Prostate gland (tissue), 2 donors: ENCODE data around the gene ADARB1. TPM values are rescaled to one million over a fixed set of nuclear protein-coding genes. Genes with fewer than 3 reads are reported as not detected.

Source experiments
- DNase-seq: peaks from one replicate; pipeline ENCODE4 v3.0.0-alpha.2; 2019; ENCODE audit warnings: low spot score
- H3K27ac ChIP-seq, 2 donors: fragments of 200-600 bp; sonication (generic); 2 replicates each; pipeline ENCODE4 v1.5.1; 2017 to 2019
- H3K27me3 ChIP-seq: fragments of 200-600 bp; sonication (generic); replicated peaks from 2 replicates; pipeline ENCODE4 v1.5.1; 2019; ENCODE audit not compliant: insufficient read depth
- H3K36me3 ChIP-seq, 2 donors: fragments of 200-600 bp; sonication (generic); 1 replicate in 1 of 2; 2 replicates in 1 of 2; pipeline versions ENCODE4 v1.5.1 to v1.8.1; 2017 to 2019
- H3K4me1 ChIP-seq: fragments of 200-600 bp; sonication (generic); replicated peaks from 2 replicates; pipeline ENCODE4 v1.5.1; 2019
- H3K4me3 ChIP-seq, 2 donors: fragments of 200-600 bp; sonication (generic); 2 replicates each; pipeline ENCODE4 v1.5.1; 2017 to 2019
- H3K9me3 ChIP-seq: fragments of 200-600 bp; sonication (generic); 2 replicates; pipeline ENCODE4 v1.5.1; 2017
- POLR2A ChIP-seq: fragments of 450-650 bp; IDR thresholded peaks from one replicate; pipeline ENCODE4 v1.6.1; 2016; ENCODE audit warnings: antibody characterized with exemption, mild to moderate bottlenecking
- POLR2AphosphoS5 ChIP-seq: sonication (generic); formaldehyde crosslinking; IDR thresholded peaks from one replicate; pipeline ENCODE4 v1.6.1; 2017; ENCODE audit warnings: antibody characterized with exemption
- WGBS: methylation state at CpG from one replicate; pipeline ENCODE4 v1.1.5; 2018; 5-methylcytosine and 5-hydroxymethylcytosine counted together
- intact Hi-C: fragments of 100-400 bp; cut with DNase I; formaldehyde crosslinking; loops from one replicate; pipeline ENCODE4 v1.14.2; 2022
- total RNA-seq, 2 donors: library from RNA; depleted of rRNA; stranded (reverse); fragments of >200 nt; gene quantifications; one replicate each; pipeline ENCODE4 v1.1.0, GENCODE V29; 2016
- TF ChIP-seq, protein P1 (sequence below), 4 experiments: fragments of 200-600 bp in 2 of 4; fragments of 450-650 bp in 2 of 4; sonication (generic) in 2 of 4; IDR thresholded peaks; 1 replicate in 3 of 4; 2 replicates in 1 of 4; pipeline ENCODE4 v1.5.1; 2016 to 2019; ENCODE audit warnings: antibody characterized with exemption in 4 of 4, mild to moderate bottlenecking in 2 of 4, moderate library complexity in 2 of 4

The ADARB1 gene
- total RNA-seq, 2 donors from 2014 or later = 21.0 to 30.9 TPM

GRCh38 chr21:45108808-45109781 is 34.7 kb downstream of the ADARB1 start:
- no peak for TF ChIP-seq POLR2A
- TF ChIP-seq, protein P1, sequence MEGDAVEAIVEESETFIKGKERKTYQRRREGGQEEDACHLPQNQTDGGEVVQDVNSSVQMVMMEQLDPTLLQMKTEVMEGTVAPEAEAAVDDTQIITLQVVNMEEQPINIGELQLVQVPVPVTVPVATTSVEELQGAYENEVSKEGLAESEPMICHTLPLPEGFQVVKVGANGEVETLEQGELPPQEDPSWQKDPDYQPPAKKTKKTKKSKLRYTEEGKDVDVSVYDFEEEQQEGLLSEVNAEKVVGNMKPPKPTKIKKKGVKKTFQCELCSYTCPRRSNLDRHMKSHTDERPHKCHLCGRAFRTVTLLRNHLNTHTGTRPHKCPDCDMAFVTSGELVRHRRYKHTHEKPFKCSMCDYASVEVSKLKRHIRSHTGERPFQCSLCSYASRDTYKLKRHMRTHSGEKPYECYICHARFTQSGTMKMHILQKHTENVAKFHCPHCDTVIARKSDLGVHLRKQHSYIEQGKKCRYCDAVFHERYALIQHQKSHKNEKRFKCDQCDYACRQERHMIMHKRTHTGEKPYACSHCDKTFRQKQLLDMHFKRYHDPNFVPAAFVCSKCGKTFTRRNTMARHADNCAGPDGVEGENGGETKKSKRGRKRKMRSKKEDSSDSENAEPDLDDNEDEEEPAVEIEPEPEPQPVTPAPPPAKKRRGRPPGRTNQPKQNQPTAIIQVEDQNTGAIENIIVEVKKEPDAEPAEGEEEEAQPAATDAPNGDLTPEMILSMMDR (IDR thresholded peaks at IDR 0.05) = no peak
- no peak for TF ChIP-seq POLR2AphosphoS5
- Histone ChIP-seq H3K4me1 (peaks cover 16% of the 10 kb centered on the region), H3K36me3 (no peaks in the 10 kb centered on the region), H3K27ac (no peak overlapping the region), H3K4me3 (no peak overlapping the region), H3K27me3 (no peaks in the 10 kb centered on the region), H3K9me3 (no peaks in the 10 kb centered on the region)
- intact Hi-C loops = no loop called here
- DNase-seq = no peak
- 89% methylated on average over 44 of the region's 44 CpGs for WGBS

DNA sequence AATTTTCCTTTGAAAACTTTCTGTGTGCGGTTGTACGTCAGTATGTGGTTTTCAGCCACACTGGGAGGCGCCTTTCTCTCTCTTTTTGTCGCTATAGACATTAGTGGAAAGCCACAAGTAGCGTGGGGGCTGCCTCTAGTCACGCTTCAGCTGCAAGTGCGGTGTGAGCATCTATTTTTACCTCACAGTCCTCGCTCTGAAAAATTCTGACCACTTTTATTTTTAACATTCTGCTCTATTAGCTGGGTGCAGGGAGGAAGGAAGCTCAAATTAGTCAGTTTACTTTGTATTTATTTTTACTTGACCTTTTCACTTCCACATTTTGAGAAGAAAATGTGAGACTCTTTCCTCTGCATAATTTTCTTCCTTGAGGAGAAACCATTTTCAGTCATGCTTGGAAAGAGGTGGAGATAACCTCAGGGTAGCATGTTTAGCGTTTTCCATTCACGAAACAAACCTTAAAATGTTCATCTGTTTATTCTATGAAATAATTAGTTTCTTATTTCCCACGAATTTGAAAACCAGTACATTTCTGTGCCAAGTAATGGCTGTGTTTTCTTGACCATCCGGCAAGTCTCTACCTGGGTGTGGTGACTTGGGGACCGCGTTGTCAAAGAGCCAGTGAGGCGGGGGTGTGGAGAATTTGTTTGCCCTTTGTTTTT is 35.6 kb downstream of the ADARB1 start:
- H3K27ac ChIP-seq = no peak overlapping the region
- no peaks in the 10 kb centered on the region for H3K9me3 ChIP-seq

DNA sequence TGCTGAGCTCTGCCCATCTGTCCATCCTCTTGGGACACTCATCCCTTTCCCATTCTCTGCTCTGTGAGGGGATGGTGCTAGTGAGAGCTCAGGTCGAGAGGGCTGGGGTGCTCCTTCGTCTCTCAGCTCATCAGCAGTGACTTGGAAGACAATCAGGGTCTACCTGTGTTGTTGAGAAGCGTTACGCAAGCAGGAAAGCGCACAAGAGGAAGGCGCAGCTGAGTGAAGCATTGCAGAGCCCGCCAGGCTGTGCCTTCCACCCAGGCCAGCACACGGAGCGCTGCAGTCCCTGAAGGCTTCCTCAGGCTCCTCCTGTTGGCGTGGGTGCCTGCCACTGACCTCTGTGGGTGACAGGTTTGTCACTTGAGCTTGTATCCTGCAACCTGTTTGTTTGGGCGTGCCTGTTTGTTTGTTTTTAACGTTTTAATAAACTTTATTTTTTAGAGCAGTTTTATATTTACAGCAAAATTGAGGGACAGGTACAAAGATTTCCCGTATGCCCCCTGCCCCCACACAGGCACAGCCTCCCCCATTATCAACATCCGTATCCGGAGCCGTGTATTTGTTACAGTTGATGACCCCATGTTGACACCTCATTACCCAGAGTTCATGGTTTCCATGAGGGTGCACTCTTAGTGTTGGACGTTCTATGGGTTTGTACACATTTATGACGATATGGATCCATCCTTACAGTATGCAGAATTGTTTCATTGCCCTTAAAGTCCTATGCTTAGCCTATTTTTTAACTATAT is 36.7 kb downstream of the ADARB1 start:
- TF ChIP-seq POLR2A (no peak), POLR2AphosphoS5 (no peak)
- TF ChIP-seq, protein P1 (IDR thresholded peaks at IDR 0.05) = no peak
- no peaks in the 10 kb centered on the region for H3K27me3 ChIP-seq
- H3K9me3 ChIP-seq = no peaks in the 10 kb centered on the region
- no peak overlapping the region for H3K4me3 ChIP-seq
- peaks cover 3% of the 10 kb centered on the region for H3K4me1 ChIP-seq
- H3K27ac ChIP-seq = no peak overlapping the region
- 85% methylated on average over 18 of the region's 18 CpGs for WGBS
- intact Hi-C loops = loop anchor here (5.0 kb wide), 1 partner anchor 39 kb away; the partner anchor contains the start of gene ADARB1
- no peaks in the 10 kb centered on the region for H3K36me3 ChIP-seq
- DNase-seq = no peak

More for the DNA sequence above, 35.6 kb downstream of the ADARB1 start:
- peaks cover 8% of the 10 kb centered on the region for H3K4me1 ChIP-seq
- no peaks in the 10 kb centered on the region for H3K27me3 ChIP-seq
- no peak for TF ChIP-seq POLR2AphosphoS5
- TF ChIP-seq, protein P1 (IDR thresholded peaks at IDR 0.05) = no peak
- TF ChIP-seq POLR2A = no peak
- DNase-seq = no peak
- H3K36me3 ChIP-seq = no peaks in the 10 kb centered on the region
- 72% methylated on average over 15 of the region's 15 CpGs for WGBS
- no peak overlapping the region for H3K4me3 ChIP-seq
- intact Hi-C loops = loop anchor here (5.0 kb wide), 1 partner anchor 38 kb away; the partner anchor contains the start of gene ADARB1

DNA sequence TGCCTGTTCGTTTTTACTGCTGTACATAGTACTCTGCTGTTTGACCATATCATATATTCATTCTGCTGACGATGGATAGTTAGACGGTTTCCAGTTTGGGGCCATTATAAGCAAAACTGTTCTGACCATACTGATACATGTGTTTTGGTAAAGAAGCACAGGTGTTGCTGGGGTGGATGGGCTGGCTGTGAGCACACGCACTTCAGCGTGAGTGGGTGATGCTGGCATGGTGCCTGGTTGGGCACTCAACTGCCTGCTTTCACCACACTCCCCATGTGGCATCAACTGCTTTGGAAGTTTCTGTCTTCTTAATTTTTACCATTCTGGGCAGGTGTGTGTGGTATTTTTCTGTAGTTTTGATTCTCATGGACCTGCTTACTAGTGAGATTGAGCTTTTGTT is 37.3 kb downstream of the ADARB1 start:
- intact Hi-C loops = loop anchor here (5.0 kb wide), 1 partner anchor 39 kb away; the partner anchor contains the start of gene ADARB1
- H3K27ac ChIP-seq = no peak overlapping the region
- 78% methylated on average over 5 of the region's 5 CpGs for whole genome bisulfite sequencing
- no peak for DNase-seq
- no peaks in the 10 kb centered on the region for H3K27me3 ChIP-seq
- no peaks in the 10 kb centered on the region for H3K4me1 ChIP-seq
- no peaks in the 10 kb centered on the region for H3K36me3 ChIP-seq
- no peaks in the 10 kb centered on the region for H3K9me3 ChIP-seq
- no peak for TF ChIP-seq POLR2A
- TF ChIP-seq, protein P1 (IDR thresholded peaks at IDR 0.05) = no peak
- no peak for TF ChIP-seq POLR2AphosphoS5
- H3K4me3 ChIP-seq = no peak overlapping the region
